Endothelial cell (in vitro differentiated cells): ENCODE measurements around the gene LRPPRC. TPM values are rescaled to one million over a fixed set of nuclear protein-coding genes. Genes with fewer than 3 reads are reported as not detected.

Experiments
- DNase-seq: peaks from one replicate; pipeline ENCODE4 v3.0.0; 2021; ENCODE audit warnings: low spot score
- H3K27ac Mint-ChIP-seq: one replicate; pipeline ENCODE4 v1.8.0; 2021; ENCODE audit warnings: mixed read lengths, inconsistent platforms; ENCODE audit not compliant: unreplicated experiment
- H3K27me3 Mint-ChIP-seq: one replicate; pipeline ENCODE4 v1.8.0; 2021; ENCODE audit warnings: mild to moderate bottlenecking, moderate library complexity, mixed read lengths, inconsistent platforms; ENCODE audit not compliant: unreplicated experiment
- H3K36me3 Mint-ChIP-seq: one replicate; pipeline ENCODE4 v1.8.0; 2021; ENCODE audit warnings: mild to moderate bottlenecking, low read depth, mixed read lengths, inconsistent platforms; ENCODE audit not compliant: unreplicated experiment
- H3K4me1 Mint-ChIP-seq: one replicate; pipeline ENCODE4 v1.8.0; 2021; ENCODE audit warnings: mild to moderate bottlenecking, mixed read lengths, inconsistent platforms; ENCODE audit not compliant: unreplicated experiment
- H3K4me3 Mint-ChIP-seq: one replicate; pipeline ENCODE4 v1.8.0; 2021; ENCODE audit warnings: mild to moderate bottlenecking, mixed read lengths, inconsistent platforms; ENCODE audit not compliant: unreplicated experiment
- H3K9me3 Mint-ChIP-seq: one replicate; pipeline ENCODE4 v1.8.0; 2021; ENCODE audit warnings: mixed read lengths, inconsistent platforms; ENCODE audit not compliant: unreplicated experiment
- total RNA-seq: library from RNA; stranded (reverse); fragmentation: NEBNext Ultra II Directional; extraction: Animal tissue kit (Norgen Biotek cat#: 25700); gene quantifications from one replicate; pipeline ENCODE4 v1.2.1, GENCODE V29; 2021; ENCODE audit not compliant: unreplicated experiment
- TF ChIP-seq, protein P1 (sequence below): fragments of 200-600 bp; sonication (generic); IDR thresholded peaks from one replicate; pipeline ENCODE4 v1.5.0; 2021; ENCODE audit warnings: antibody characterized with exemption; ENCODE audit not compliant: unreplicated experiment

LRPPRC gene
- total RNA-seq, 1 donor from 2014 or later, result 85.8 TPM

DNA sequence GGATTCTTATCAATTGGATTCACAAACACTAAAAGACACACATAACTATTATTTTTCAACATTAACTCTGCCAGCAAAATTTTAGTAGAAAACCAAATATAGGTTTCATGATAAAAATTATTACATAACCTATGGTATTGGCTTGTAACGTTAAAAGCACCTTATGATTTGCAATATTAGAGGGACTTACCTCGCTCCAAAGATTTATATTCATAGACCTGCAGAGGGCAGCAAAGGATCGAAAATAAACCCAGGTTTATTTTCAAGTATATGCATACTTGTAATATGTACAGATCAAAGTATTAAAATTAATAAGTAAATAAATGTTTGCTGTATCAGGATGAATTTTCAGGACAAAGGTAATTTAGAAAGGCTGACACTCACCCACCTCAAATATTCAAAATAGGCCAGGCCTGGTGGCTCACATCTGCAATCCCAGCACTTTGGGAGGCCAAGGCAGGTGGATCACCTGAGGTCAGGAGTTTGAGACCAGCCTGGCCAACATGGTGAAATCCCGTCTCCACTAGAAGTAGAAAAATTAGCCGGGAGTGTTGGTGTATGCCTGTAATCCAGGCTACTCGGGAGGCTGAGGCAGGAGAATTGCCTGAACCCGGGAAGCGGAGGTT, 45.3 kb downstream of the LRPPRC start:
- Mint-ChIP-seq H3K9me3 (no peaks in the 10 kb centered on the region), H3K27ac (no peak overlapping the region), H3K27me3 (no peaks in the 10 kb centered on the region), H3K36me3 (peaks cover 1% of the 10 kb centered on the region), H3K4me1 (no peaks in the 10 kb centered on the region), H3K4me3 (no peak overlapping the region)
- TF ChIP-seq, protein P1, sequence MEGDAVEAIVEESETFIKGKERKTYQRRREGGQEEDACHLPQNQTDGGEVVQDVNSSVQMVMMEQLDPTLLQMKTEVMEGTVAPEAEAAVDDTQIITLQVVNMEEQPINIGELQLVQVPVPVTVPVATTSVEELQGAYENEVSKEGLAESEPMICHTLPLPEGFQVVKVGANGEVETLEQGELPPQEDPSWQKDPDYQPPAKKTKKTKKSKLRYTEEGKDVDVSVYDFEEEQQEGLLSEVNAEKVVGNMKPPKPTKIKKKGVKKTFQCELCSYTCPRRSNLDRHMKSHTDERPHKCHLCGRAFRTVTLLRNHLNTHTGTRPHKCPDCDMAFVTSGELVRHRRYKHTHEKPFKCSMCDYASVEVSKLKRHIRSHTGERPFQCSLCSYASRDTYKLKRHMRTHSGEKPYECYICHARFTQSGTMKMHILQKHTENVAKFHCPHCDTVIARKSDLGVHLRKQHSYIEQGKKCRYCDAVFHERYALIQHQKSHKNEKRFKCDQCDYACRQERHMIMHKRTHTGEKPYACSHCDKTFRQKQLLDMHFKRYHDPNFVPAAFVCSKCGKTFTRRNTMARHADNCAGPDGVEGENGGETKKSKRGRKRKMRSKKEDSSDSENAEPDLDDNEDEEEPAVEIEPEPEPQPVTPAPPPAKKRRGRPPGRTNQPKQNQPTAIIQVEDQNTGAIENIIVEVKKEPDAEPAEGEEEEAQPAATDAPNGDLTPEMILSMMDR, result peak; percentile 48
- DNase-seq, result peak; percentile 5

DNA sequence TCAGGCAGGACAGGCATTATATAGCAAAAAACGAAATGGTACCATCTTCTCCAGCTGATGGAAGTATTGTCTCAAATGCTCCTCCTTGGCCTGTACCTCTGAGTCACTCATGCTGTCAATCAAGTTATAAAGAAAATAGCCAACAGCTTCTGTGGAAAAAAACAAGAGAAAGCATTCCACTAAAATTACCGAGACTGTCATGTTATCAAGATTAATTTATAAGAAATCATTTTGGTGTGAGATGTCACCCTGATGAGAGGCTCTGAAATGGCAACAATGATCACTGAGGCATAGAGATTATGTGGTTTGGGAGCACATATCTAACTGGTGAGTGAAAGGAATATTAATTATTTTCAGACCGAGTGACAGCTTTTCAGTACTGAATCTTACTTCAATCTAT, 47.4 kb downstream of the LRPPRC start:
- Mint-ChIP-seq H3K27ac (no peak overlapping the region), H3K27me3 (no peaks in the 10 kb centered on the region), H3K4me3 (no peak overlapping the region), H3K36me3 (no peaks in the 10 kb centered on the region), H3K4me1 (no peaks in the 10 kb centered on the region), H3K9me3 (no peaks in the 10 kb centered on the region)
- TF ChIP-seq, protein P1, result no peak
- DNase-seq, result no peak

DNA sequence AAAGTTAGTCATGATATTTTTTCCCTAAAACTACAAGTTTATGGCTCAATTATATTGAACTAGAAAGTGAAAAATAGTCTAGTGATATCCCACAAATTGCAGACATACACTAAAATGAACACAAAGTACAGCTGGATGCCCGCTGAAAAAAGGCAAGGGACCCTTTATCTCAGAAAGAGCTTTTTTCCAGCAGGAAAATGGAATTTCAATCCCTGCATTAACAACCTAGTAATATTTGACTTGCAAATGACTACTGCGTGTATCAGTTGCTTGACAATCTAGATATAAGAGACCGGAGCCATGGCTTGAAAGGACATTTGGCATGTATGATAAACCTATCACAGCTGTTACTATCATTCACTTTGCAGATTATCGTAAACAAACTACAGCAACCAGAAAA, 49.1 kb downstream of the LRPPRC start:
- Mint-ChIP-seq H3K27ac (no peak overlapping the region), H3K4me3 (no peak overlapping the region), H3K4me1 (no peaks in the 10 kb centered on the region), H3K36me3 (no peaks in the 10 kb centered on the region), H3K9me3 (no peaks in the 10 kb centered on the region), H3K27me3 (no peaks in the 10 kb centered on the region)
- TF ChIP-seq, protein P1, result no peak
- no peak for DNase-seq

DNA sequence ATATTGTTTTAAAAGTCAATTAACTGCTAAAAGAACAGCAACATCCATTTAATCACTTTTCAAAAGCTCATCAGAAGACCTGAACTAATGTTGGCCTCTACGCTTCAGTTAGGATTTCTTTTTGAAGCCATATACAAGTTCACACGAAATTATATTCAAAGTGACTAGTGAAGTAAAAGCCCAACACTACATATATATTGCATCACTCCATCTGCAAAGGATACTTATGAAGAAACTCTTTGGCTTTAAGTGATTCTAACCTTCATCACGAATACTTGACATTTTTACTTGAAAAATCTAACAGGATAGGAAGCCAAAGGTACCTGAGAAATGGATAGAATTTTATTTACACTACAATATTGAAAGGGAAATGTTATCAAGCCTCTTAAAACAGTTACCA, 50.4 kb downstream of the LRPPRC start:
- Mint-ChIP-seq H3K36me3 (no peaks in the 10 kb centered on the region), H3K27me3 (no peaks in the 10 kb centered on the region), H3K27ac (no peak overlapping the region), H3K4me1 (no peaks in the 10 kb centered on the region), H3K4me3 (no peak overlapping the region), H3K9me3 (no peaks in the 10 kb centered on the region)
- no peak for DNase-seq
- TF ChIP-seq, protein P1, result no peak

DNA sequence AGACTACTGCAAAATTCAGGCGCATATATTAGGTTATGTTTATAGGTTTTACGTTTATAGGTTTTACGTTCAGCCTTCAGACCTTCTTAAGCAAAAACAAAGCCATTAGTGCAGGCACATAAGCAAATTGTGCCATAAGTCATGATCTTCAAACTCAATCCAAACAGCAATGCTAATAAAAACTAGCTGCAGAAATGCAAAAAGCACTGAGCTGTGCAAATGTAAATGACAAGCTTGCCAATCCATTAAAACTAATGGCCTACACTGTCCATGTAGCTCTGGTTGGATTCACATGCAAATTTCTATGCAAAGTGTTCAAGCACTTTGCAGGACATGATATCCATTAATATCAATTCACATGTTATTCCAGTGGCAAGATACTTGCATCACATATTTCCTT, 50.9 kb downstream of the LRPPRC start:
- H3K27me3 Mint-ChIP-seq, result no peaks in the 10 kb centered on the region
- TF ChIP-seq, protein P1, result no peak
- H3K4me3 Mint-ChIP-seq, result no peak overlapping the region
- no peak overlapping the region for H3K27ac Mint-ChIP-seq
- no peaks in the 10 kb centered on the region for H3K9me3 Mint-ChIP-seq
- H3K36me3 Mint-ChIP-seq, result no peaks in the 10 kb centered on the region
- no peaks in the 10 kb centered on the region for H3K4me1 Mint-ChIP-seq
- DNase-seq, result no peak
